GM21737 (cell line): ENCODE measurements around the gene GBP1.
"Not testable (repeated sequence)": the region's sequence is repeated elsewhere in the genome, so short reads cannot be mapped to it uniquely, and the experiment has no call there.

Experiments
- ATAC-seq: cut with Tn5 transposase; IDR thresholded peaks from one replicate; pipeline ENCODE4 v1.9.1; 2021; ENCODE audit warnings: mild to moderate bottlenecking, moderate library complexity; ENCODE audit not compliant: unreplicated experiment

Gene GBP1

GRCh38 chr1:89065079-89065868 lies at the start of gene GBP1:
TSS of gene GBP1 (minus strand) at chr1:89065208. CDS start at chr1:89063234, 1,974 bp downstream.
- ATAC-seq = peak; percentile 63

GRCh38 chr1:89114662-89115061 lies 49.7 kb upstream of the GBP1 start:
- ATAC-seq = no peak

- ATAC-seq = no peak
Measured at GRCh38 chr1:89112871-89113613, 48.0 kb upstream of the GBP1 start.

- no peak for ATAC-seq
Measured at GRCh38 chr1:89104687-89105086, 39.7 kb upstream of the GBP1 start.

- ATAC-seq = no peak
Measured at GRCh38 chr1:89104147-89104546, 39.1 kb upstream of the GBP1 start.

GRCh38 chr1:89102021-89102420 lies 37.0 kb upstream of the GBP1 start:
- no peak for ATAC-seq

GRCh38 chr1:89100412-89100811 lies 35.4 kb upstream of the GBP1 start:
- ATAC-seq = no peak

- no peak for ATAC-seq
Measured at GRCh38 chr1:89098857-89099256, 33.8 kb upstream of the GBP1 start.

GRCh38 chr1:89095737-89096136 lies 30.7 kb upstream of the GBP1 start:
- ATAC-seq = no peak

- ATAC-seq = no peak
Measured at GRCh38 chr1:89089962-89090361, 25.0 kb upstream of the GBP1 start.

- ATAC-seq = no peak
Measured at GRCh38 chr1:89088572-89088971, 23.6 kb upstream of the GBP1 start.

- ATAC-seq = no peak
Measured at GRCh38 chr1:89087241-89087640, 22.2 kb upstream of the GBP1 start.

- ATAC-seq = no peak
Measured at GRCh38 chr1:89085781-89086180, 20.8 kb upstream of the GBP1 start.

- no peak for ATAC-seq
Measured at GRCh38 chr1:89081005-89081404, 16.0 kb upstream of the GBP1 start.

GRCh38 chr1:89080068-89080467 lies 15.1 kb upstream of the GBP1 start:
- ATAC-seq = not testable (repeated sequence)

- ATAC-seq = not testable (repeated sequence)
Measured at GRCh38 chr1:89072466-89073065, 7.6 kb upstream of the GBP1 start.

GRCh38 chr1:89070509-89070908 lies 5.5 kb upstream of the GBP1 start:
- no peak for ATAC-seq

- ATAC-seq = no peak
Measured at GRCh38 chr1:89069951-89070350, 4.9 kb upstream of the GBP1 start.

- no peak for ATAC-seq
Measured at GRCh38 chr1:89068291-89068690, 3.3 kb upstream of the GBP1 start.

- peak; percentile 45 for ATAC-seq
Measured at GRCh38 chr1:89064632-89065031, 376 bp downstream of the GBP1 start.

GRCh38 chr1:89063094-89063493 lies 1.9 kb downstream of the GBP1 start:
- ATAC-seq = no peak

GRCh38 chr1:89060091-89060490 lies 4.9 kb downstream of the GBP1 start:
- no peak for ATAC-seq
